ENCODE measurements around the gene GAD1.

The GAD1 gene

DNA sequence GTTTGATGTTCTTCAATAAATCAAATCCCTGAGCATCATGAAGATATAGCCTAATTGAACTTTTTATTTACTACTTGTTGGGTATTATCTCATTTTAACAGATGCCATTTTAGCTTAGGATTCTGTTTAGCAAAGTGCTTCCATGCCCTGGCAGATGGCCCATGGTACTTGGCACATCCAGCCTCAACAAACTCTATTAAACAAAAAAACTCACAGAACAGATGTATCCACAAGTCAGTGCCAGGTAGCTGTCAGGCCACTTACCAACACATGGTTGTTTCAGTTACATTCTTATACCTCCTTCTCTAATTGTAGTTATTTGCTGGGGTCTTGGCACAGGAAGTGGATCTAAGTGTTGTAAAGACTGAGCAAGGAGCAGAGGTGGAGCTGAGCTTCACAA, 29.6 kb downstream of the GAD1 start:
- DNase-seq (ENCODE audit: low read depth), result no peak

DNA sequence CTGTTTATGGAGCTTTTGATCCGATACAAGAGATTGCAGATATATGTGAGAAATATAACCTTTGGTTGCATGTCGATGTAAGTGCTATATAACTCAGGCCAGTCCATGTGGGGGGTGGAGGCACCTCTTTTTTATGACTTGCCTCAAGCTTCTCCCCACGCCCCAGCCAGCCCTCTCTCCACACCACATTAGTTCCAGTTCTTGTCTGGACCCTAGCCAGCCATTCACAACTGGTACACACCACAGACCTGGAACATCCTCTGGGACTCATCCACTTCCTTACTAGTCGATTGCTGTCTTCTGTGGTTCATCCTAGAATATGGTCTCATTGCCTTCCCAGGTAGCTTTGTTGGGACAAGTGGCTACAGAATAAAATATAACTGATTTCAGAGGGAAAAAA, 31.0 kb downstream of the GAD1 start:
- DNase-seq (ENCODE audit: low read depth), result no peak

DNA sequence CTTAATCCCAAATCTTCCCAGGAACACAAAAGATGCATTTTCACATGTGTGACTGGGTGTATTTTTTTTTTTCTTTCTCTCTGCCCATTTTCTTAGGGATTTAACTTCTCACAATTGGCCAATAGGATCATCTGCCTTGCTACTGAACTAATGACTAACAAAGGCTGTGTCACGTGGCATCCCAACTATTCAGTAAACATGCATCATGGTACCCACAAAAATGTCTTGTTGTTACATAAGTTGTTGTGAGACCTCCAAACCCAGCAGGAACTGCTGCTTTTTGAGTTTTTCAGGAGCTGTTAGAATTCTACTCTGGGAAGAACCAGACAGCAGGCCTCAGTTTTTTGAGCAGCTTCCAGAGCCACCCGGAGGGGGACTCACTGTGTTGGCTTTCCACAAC, 31.9 kb downstream of the GAD1 start:
- DNase-seq (ENCODE audit: low read depth), result no peak

- no peak for DNase-seq (ENCODE audit: low read depth)
These were observed 33.6 kb downstream of the GAD1 start for GRCh38 chr2:170850251-170850650.

GRCh38 chr2:170851635-170852034, 34.9 kb downstream of the GAD1 start:
- no peak for DNase-seq (ENCODE audit: low read depth)

- DNase-seq (ENCODE audit: low read depth), result no peak
These were observed 39.4 kb downstream of the GAD1 start for GRCh38 chr2:170856066-170856465.

DNA sequence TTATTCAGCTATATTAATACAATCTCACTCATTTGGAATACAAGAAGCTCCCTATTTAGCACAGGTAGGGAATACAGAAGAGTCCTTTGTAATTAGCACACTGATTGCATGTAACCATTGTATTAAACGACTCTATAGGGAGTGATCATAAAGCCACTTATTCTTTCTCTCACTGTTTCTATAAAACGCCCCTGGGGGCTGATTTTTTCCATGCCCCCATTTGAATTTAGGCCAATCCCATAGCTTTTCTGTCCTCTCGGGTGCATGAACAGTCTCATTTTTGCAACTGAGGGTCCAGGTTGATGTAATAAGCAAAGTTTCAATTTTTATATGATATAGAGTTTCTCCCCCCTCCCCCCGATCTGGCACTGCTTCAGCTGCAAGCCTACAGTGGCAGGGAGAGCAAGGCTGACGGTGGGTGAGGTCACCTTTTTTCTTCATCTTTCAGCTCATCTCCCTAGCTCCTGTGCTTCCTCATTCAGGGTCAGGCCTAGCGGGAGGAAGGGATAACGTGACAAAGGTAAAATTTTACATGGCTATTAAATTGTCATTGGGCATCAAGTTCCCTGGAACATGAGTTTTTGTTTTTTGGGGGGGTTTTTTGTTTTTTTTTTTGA, 45.7 kb downstream of the GAD1 start:
- DNase-seq (ENCODE audit: low read depth), result no peak

DNA sequence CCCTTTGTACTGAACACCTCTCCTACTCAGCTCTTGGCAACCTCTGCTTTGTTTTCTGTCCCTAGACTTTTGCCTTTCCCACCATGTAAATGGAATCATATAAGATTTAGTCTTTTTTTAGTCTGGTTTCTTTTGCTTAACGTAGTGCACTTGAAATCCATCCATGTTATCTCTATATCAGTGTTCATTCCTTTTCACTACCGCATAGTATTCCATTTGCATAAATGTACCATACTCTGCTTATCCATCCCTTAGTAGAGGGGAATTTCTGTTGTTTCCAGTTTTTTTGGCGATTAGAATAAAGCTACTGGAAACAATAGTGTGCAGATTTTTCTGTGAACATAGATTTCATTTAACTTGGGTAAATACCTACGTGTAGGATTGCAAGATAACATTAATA, 46.4 kb downstream of the GAD1 start:
- DNase-seq (ENCODE audit: low read depth), result no peak

- no peak for DNase-seq (ENCODE audit: low read depth)
These were observed 52.3 kb downstream of the GAD1 start for GRCh38 chr2:170869036-170869435.

GRCh38 chr2:170869461-170869860, 52.8 kb downstream of the GAD1 start:
- no peak for DNase-seq (ENCODE audit: low read depth)

DNA sequence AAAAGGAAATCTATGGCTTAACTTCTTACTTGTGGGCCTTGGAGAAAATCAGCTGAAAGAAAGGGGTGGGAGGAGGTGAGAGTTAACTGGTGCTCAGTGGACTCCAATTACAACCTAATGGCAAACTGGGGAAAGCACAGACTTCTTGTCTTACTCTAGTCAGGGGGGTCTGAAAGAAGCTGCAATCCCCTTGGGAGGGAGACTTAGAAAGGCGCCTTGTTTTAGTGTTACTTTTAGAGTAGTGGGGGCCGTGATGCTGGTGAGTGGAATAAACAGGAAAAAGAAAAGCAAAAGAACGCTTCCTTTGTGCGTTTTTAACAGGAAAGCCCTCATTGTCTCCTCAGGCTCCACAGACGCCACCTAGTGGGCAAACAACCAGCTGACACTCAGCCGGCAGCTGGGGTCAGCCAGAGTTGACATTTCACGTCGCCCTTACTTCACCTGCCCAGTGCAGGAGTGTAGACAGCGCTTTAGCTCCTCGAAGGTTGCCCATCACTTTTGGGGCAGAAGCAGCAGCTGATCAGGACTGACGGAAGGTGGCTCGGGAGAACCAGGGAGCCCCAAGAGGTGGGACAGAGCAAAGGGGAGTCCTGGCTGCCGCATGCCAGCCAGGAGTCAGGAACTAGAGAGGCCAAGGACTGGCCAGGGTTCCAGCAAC, 56.5 kb downstream of the GAD1 start:
- peak; percentile 60 for DNase-seq (ENCODE audit: low read depth)

DNA sequence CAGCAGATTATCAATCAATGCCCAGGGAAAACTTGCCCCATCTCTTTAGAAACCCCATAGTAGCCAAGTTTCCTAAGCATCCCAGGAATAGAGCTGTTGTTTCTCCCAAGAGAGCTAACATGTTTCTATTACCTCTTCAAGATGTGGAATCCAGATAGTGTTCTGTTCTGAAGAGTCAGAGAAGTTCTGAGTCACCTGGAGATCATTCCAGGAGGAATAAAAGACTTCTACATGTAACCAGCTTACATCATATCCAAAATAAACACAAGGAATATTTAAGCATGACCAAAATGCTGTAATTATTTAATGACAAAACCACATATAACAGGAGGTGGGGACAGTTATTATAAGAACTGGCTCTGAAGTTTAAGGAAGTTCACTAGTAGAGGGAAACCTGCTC, 61.4 kb downstream of the GAD1 start:
- no peak for DNase-seq (ENCODE audit: low read depth)

DNA sequence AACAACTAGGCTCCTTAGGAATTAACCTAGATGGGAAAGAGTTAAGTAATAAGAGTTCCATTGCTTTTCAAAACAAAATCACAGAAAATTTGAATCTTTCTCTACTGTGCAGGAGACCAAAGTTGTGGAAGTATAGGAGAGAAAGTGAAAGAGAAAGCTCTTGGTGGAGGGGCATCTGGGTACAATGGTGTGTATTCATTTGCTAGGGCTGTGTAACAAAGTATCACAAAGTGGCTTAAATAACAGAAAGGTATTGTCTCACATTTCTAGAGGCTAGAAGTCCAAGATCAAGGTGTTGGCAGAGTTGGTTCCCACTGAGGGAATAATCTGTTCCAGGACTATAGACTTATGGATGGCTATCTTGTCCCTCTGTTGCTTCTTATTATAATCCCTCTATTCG, 61.8 kb downstream of the GAD1 start:
- DNase-seq (ENCODE audit: low read depth), result no peak

DNA sequence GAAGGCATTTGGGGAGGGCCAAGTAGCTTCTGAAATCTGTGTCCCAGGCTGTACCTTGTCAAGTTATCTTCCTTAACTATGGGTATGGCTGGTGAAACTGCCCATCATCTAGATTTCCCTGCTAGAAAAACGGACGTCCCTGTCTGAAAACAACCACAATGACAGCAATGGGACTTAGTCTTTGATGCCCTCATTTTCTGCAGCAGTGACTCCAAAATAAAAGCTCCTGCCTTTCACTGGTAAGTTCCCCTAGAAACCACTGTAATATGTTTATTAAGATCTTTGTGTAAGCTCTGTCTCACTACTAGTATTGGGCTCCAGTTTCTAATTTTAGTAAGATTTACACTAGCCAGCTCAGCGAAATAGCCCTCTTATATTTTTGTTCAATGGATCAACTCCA, 65.2 kb downstream of the GAD1 start:
- no peak for DNase-seq (ENCODE audit: low read depth)

DNA sequence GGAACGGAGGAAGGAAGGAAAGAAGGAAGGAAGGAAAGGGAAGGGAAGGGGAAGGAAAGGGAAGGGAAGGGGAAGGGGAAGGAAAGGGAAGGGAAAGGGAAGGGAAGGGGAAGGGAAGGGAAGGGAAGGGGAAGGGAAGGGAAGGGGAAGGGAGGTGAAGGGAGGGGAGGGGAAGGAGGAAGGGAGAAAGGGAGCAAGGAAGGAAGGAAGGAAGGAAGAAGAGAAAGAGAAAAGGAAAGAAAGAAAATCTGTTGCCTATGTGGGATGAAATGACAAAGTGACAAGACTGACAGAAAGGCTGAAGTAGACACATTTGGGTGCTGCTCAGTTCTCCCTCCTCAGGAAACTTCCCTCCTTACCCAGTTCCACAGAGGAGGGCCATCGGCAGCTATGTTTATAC, 66.1 kb downstream of the GAD1 start:
- no peak for DNase-seq (ENCODE audit: low read depth)

DNA sequence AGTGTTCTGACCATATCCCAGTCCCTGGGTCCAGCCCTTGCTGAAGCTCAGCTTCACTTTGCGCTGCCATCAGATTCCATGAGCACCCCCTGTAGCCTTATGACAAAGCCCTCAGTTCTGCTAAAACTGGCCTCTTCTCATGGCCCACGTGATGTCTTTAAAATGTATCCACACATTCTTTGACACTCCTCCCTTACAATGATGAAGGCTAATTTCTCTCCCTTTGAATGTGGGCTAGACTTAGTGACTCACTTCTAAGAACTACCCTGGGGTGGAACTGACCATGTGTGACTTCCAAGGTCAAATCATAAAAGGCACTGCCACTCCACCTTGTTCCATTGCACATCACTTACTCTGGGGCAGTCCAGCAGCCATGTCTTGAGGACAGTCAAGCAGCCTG, 67.0 kb downstream of the GAD1 start:
- DNase-seq (ENCODE audit: low read depth), result no peak

GRCh38 chr2:170885130-170885791, 68.6 kb downstream of the GAD1 start:
- DNase-seq (ENCODE audit: low read depth), result no peak

DNA sequence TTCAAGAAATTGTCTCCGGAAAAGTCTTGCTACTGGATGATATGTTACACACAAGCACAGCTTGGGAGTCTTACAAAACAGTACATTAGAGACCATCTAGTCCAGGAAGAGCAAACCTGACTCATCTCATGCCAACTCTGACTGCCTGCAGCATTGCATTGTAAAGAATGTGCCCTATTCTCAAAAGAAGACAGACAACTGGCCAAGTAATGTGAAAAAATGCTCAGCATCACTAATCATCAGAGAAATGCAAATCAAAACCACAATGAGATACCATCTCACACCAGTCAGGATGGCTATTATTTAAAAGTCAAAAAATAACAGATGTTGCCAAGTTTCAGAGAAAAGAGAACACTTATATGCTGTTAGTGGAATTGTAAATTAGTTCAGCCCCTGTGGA, 69.7 kb downstream of the GAD1 start:
- no peak for DNase-seq (ENCODE audit: low read depth)

DNA sequence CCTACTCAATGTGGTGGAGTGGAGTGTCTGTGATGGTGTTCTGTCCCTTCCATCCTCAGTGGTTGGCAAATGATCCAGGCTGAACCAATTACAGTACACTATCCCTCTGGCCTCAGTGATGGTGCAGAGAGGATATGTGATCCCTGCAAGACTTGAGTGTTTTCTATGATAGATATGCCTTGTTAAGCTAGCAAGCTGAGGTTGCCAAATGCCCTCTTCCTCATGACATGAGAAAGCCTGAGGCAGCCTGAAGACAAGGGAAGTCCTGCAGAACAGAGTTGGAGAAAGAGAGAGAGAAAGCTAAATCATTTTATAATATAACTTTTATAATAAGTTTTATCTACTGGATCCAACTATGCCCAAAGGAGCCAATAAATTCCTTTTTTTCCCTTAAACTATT, 70.8 kb downstream of the GAD1 start:
- no peak for DNase-seq (ENCODE audit: low read depth)

DNA sequence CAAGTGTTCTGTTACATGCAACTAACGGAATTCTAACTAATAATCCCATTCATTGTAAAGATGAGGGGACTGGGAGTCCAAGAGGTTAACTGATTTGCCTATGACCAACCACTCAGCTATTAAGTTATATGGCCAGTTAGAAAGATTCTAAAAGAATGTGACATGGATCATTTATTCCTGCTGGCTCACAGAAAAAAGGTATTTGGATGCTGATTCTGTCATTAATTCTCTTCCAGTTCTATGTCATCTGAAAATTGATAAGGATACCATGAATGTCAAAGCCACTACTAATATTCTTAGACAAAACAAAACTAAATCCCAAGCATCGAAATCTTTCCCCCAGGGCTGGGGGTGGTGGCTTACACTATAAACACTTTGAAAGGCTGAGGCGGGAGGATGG, 71.2 kb downstream of the GAD1 start:
- DNase-seq (ENCODE audit: low read depth), result no peak

GRCh38 chr2:170891893-170892292, 75.2 kb downstream of the GAD1 start:
- DNase-seq (ENCODE audit: low read depth), result no peak

DNA sequence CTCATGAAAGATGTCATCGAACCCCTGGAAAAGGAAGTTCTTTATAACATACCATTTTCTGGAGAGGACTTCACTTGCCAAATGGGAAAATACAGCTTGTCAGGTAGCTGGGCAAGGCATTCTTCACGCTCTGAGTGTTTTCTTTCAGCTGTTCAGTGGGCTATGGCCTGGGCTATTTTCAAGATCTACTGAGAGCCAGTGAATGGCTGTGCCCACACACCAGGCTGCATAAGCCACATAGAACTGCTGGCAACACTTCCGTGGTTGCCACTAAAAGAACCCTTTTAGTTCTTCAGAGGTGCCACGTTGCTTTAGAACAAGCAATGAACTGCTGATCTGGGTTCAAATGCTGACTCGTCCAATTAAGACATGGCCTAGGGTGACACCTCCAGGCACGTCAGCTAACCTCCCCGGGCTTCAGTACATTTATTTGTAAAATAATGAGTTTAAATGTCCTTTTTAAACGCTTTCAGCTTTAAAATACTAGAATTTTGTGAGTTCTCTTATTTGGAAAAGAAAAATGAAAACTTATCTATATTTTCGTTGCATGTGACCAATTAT, 75.8 kb downstream of the GAD1 start:
- no peak for DNase-seq (ENCODE audit: low read depth)

GRCh38 chr2:170895023-170895757, 78.5 kb downstream of the GAD1 start:
- no peak for DNase-seq (ENCODE audit: low read depth)
